HepG2 (cell line): ENCODE data around the gene ZNF629. TPM values are rescaled to one million over a fixed set of nuclear protein-coding genes. Genes with fewer than 3 reads are reported as not detected.

Source experiments
- ATAD3A ChIP-seq: sonication (generic); formaldehyde crosslinking; IDR thresholded peaks from 2 replicates; pipeline ENCODE4 v1.4.0; 2020; ENCODE audit warnings: missing genetic modification reagents
- ETV5 ChIP-seq: IDR thresholded peaks from 2 replicates; pipeline ENCODE4 v1.6.1; 2018; ENCODE audit warnings: missing biosample characterization, missing genetic modification reagents, inconsistent platforms, borderline replicate concordance
- FOSL1 ChIP-seq: sonication (generic); formaldehyde crosslinking; IDR thresholded peaks from 2 replicates; pipeline ENCODE4 v1.9.0; 2021; ENCODE audit warnings: missing genetic modification reagents, borderline replicate concordance
- HNF4G ChIP-seq, 2 experiments: sonication (generic) in 1 of 2; formaldehyde crosslinking in 1 of 2; IDR thresholded peaks; 2 replicates each; pipeline versions ENCODE4 v1.4.0 to v1.6.1; 2011 to 2020; ENCODE audit warnings: borderline replicate concordance in 2 of 2, low read depth in 2 of 2, mild to moderate bottlenecking in 2 of 2, low read length in 1 of 2, missing genetic modification reagents in 1 of 2, moderate library complexity in 1 of 2
- HNRNPK ChIP-seq: fragments of 200-400 bp; formaldehyde crosslinking; IDR thresholded peaks from 2 replicates; pipeline ENCODE4 v1.6.1; 2018; ENCODE audit warnings: low read length, low read depth, moderate library complexity, mild to moderate bottlenecking; ENCODE audit not compliant: poor library complexity, severe bottlenecking
- IRX3 ChIP-seq: sonication (generic); formaldehyde crosslinking; IDR thresholded peaks from 2 replicates; pipeline ENCODE4 v1.8.1; 2023; ENCODE audit warnings: mild to moderate bottlenecking, low read depth, missing genetic modification reagents, borderline replicate concordance
- MLLT10 ChIP-seq: sonication (generic); formaldehyde crosslinking; IDR thresholded peaks from 2 replicates; pipeline ENCODE4 v1.4.0; 2020; ENCODE audit warnings: missing genetic modification reagents
- MTF2 ChIP-seq: sonication (generic); formaldehyde crosslinking; IDR thresholded peaks from 2 replicates; pipeline ENCODE4 v1.5.0; 2020; ENCODE audit warnings: missing genetic modification reagents, borderline replicate concordance
- PHF20 ChIP-seq: sonication (generic); formaldehyde crosslinking; IDR thresholded peaks from 2 replicates; pipeline ENCODE4 v1.5.0; 2020; ENCODE audit warnings: mild to moderate bottlenecking, missing genetic modification reagents
- PHF21A ChIP-seq: sonication (generic); formaldehyde crosslinking; IDR thresholded peaks from 2 replicates; pipeline ENCODE4 v1.5.0; 2020; ENCODE audit warnings: mild to moderate bottlenecking, missing genetic modification reagents
- POGZ ChIP-seq: sonication (generic); formaldehyde crosslinking; IDR thresholded peaks from 2 replicates; pipeline ENCODE4 v1.4.0; 2020; ENCODE audit warnings: mild to moderate bottlenecking, missing genetic modification reagents
- PRPF4 ChIP-seq: fragments of 200-400 bp; formaldehyde crosslinking; IDR thresholded peaks from 2 replicates; pipeline ENCODE4 v1.6.1; 2016; ENCODE audit warnings: low read length, low read depth; ENCODE audit not compliant: poor library complexity, severe bottlenecking
- RARG ChIP-seq: sonication (generic); formaldehyde crosslinking; IDR thresholded peaks from 2 replicates; pipeline ENCODE4 v1.4.0; 2020; ENCODE audit warnings: low read depth, mild to moderate bottlenecking, missing genetic modification reagents
- RXRA ChIP-seq: sonication (generic); formaldehyde crosslinking; IDR thresholded peaks from 2 replicates; pipeline ENCODE4 v1.5.1; 2020; ENCODE audit warnings: missing genetic modification reagents
- SMAD1 ChIP-seq: sonication (generic); formaldehyde crosslinking; IDR thresholded peaks from 2 replicates; pipeline ENCODE4 v1.4.0; 2020; ENCODE audit warnings: missing genetic modification reagents, low read depth, mild to moderate bottlenecking, borderline replicate concordance
- STAT5B ChIP-seq: sonication (generic); formaldehyde crosslinking; IDR thresholded peaks from 2 replicates; pipeline ENCODE4 v1.4.0; 2020; ENCODE audit warnings: missing genetic modification reagents
- TAF1 ChIP-seq: sonication (generic); formaldehyde crosslinking; IDR thresholded peaks from 2 replicates; pipeline ENCODE4 v1.4.0; 2020; ENCODE audit warnings: missing genetic modification reagents
- ZHX1 ChIP-seq: sonication (generic); formaldehyde crosslinking; IDR thresholded peaks from 2 replicates; pipeline ENCODE4 v1.8.1; 2022; ENCODE audit warnings: low read depth, mild to moderate bottlenecking, missing genetic modification reagents
- ZNF432 ChIP-seq: sonication (generic); formaldehyde crosslinking; IDR thresholded peaks from 2 replicates; pipeline ENCODE4 v1.5.0; 2020; ENCODE audit warnings: missing genetic modification reagents, mild to moderate bottlenecking, borderline replicate concordance
- ZNF652 ChIP-seq: IDR thresholded peaks from 2 replicates; pipeline ENCODE4 v1.6.1; 2016; ENCODE audit warnings: low read depth, borderline replicate concordance
- ZSCAN20 ChIP-seq: sonication (generic); formaldehyde crosslinking; IDR thresholded peaks from 2 replicates; pipeline ENCODE4 v1.4.0; 2020; ENCODE audit warnings: missing genetic modification reagents, mild to moderate bottlenecking, borderline replicate concordance
- polyA plus RNA-seq, 8 experiments: library from polyadenylated mRNA; depleted of rRNA in 3 of 8; stranded (reverse) in 7 of 8; unstranded in 1 of 8; fragments of >200 nt; fragmentation: Illumina TruSeq in 4 of 8; extraction: Trizol in 4 of 8; gene quantifications; 2 replicates each; pipeline versions ENCODE4 v1.2.1 to v1.2.3, GENCODE V29; 2011 to 2016; ENCODE audit warnings: low read depth in 4 of 8, missing spikeins in 1 of 8, mixed read lengths in 1 of 8; ENCODE audit not compliant: insufficient read depth in 1 of 8
- total RNA-seq, 5 experiments: library from RNA; depleted of rRNA; stranded (reverse); fragments of >200 nt; fragmentation: Illumina TruSeq; extraction: Trizol; gene quantifications; 2 replicates each; pipeline ENCODE4 v1.2.3, GENCODE V29; 2016; ENCODE audit warnings: low read depth in 1 of 5

The ZNF629 gene
- total and polyA plus RNA-seq, 2 of the 13 experiments (the other 11 are each of a cell fraction or from before 2014, with no cell fraction given), result 6.1 to 16.5 TPM

DNA sequence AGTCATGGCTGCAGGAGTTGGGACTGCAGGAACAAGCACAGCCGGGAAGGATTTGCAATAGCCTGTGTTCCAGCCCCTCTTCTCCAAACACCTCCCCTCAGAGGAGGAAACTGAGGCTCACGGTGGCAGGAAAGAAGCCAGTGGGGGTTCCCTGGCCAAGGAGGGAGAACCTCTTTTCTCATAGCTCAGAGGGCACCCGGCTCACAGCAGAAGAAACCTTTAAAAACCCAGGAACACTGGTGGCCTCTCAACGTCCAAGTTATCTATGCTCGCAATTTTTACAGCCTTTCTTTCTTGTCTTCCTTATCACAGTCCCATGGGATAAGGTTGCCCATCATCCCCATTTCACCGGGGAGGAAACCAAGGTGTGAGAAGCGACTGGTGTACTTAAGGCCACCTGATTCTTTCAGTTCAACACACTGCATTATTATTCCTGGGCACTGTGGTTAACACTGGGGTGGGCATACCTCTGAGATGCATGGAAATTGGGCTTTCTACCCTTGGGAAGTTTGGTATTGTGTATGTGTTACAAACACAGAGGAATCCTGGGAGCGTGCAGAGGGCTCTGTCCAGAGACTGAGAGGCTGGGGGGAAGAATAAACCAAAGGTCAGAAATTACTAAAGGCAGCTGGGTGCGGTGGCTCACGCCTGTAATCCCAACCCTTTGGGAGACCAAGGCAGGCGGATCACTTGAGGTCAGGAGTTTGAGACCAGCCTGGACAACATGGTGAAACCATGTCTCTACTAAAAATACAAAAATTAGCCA lies 791 bp upstream of the ZNF629 start (continued):
- TF ChIP-seq ATAD3A, result no peak
- TF ChIP-seq HNF4G (IDR thresholded peaks at IDR 0.05; ENCODE audit: borderline replicate concordance, low read depth, low read length), result peak; percentile 54
- TF ChIP-seq HNF4G (CRISPR knock-in tag; IDR thresholded peaks at IDR 0.05; ENCODE audit: borderline replicate concordance, low read depth), result no peak; the same call in 1 of the 2 replicates
- peak; percentile 52; the same call in 1 of the 2 replicates for TF ChIP-seq PHF20 (CRISPR knock-in tag)
- no peak for TF ChIP-seq PRPF4
- TF ChIP-seq MLLT10, result no peak
- no peak for TF ChIP-seq ZHX1 (CRISPR knock-in tag)
- no peak for TF ChIP-seq ZNF652 (CRISPR knock-in tag)
- no peak for TF ChIP-seq ZSCAN20 (CRISPR knock-in tag)
- no peak for TF ChIP-seq SMAD1 (CRISPR knock-in tag)
- no peak for TF ChIP-seq ETV5 (CRISPR knock-in tag)
- TF ChIP-seq HNRNPK, result no peak
- TF ChIP-seq IRX3, result no peak
- TF ChIP-seq RXRA (CRISPR knock-in tag), result 0 out of 2 replicates have a peak, but pooled peaks have one; percentile 17
- peak; percentile 33; the same call in 1 of the 2 replicates for TF ChIP-seq TAF1 (CRISPR knock-in tag)
- no peak for TF ChIP-seq STAT5B
- no peak for TF ChIP-seq RARG (CRISPR knock-in tag)
- TF ChIP-seq ZNF432 (CRISPR knock-in tag), result no peak
- peak; percentile 1; the same call in 1 of the 2 replicates for TF ChIP-seq POGZ (CRISPR knock-in tag)
- 0 out of 2 replicates have a peak, but pooled peaks have one; percentile 49 for TF ChIP-seq MTF2 (CRISPR knock-in tag)
- peak; percentile 62 for TF ChIP-seq PHF21A
- no peak for TF ChIP-seq FOSL1 (CRISPR knock-in tag)
